Measurements from ENCODE around the gene AZIN2.

Gene AZIN2

DNA sequence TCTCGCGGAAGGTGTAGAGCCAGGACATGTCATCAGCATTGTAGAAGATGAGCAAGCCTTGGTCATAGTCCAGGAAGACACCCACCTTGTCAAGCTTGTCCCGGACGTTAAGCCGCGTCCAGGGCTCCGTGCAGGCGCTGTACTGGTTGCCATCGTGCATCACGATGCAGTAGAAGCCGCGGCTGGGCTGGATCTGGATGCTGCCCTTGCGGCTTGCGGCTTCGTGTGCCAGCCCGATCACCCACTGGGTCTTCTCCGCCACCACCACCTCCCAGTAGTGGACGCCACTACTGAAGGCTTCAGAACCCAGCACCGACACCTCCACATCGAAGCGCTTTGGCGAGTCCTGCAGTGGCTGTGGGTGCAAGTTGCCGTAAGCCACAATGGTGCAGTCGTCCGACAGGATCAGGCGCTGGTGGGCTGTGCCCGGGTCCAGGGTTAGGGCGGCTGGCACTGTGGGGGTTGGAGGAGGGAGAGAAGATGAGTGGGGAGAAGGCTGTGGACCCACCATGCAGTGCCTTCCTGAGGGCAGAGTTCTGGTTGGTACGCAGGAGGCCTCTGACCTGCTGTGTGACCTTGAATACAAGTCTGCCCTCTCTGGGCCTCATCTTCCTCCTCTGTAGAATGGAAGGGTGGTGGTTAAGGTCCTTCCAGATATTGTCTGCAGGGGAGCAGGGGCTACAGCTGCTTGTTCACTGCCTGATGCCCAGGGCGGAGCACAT is 66.5 kb downstream of the AZIN2 start:
- Histone ChIP-seq H3K27me3 (ENCODE audit: low read depth, low read length) (no peaks in the 10 kb centered on the region), H3K79me2 (ENCODE audit: low read length) (no peaks in the 10 kb centered on the region), H3K9me3 (ENCODE audit: insufficient read depth, low read length) (no peaks in the 10 kb centered on the region), H2AFZ (ENCODE audit: low read depth, low read length) (no peak overlapping the region), H3K4me2 (ENCODE audit: low read length) (no peak overlapping the region), H4K20me1 (ENCODE audit: insufficient read depth, low read length) (no peaks in the 10 kb centered on the region), H3K9ac (ENCODE audit: low read length) (no peak overlapping the region), H3K27ac (ENCODE audit: low read length) (no peak overlapping the region), H3K36me3 (replicated peaks; ENCODE audit: low read depth, low read length) (no peaks in the 10 kb centered on the region), H3K4me3 (ENCODE audit: low read length) (no peak overlapping the region), H3K4me1 (ENCODE audit: low read length) (no peaks in the 10 kb centered on the region)
- TF ChIP-seq EZH2phosphoT487 (IDR thresholded peaks at IDR 0.05; ENCODE audit: low read depth): no peak
- TF ChIP-seq, protein P1, sequence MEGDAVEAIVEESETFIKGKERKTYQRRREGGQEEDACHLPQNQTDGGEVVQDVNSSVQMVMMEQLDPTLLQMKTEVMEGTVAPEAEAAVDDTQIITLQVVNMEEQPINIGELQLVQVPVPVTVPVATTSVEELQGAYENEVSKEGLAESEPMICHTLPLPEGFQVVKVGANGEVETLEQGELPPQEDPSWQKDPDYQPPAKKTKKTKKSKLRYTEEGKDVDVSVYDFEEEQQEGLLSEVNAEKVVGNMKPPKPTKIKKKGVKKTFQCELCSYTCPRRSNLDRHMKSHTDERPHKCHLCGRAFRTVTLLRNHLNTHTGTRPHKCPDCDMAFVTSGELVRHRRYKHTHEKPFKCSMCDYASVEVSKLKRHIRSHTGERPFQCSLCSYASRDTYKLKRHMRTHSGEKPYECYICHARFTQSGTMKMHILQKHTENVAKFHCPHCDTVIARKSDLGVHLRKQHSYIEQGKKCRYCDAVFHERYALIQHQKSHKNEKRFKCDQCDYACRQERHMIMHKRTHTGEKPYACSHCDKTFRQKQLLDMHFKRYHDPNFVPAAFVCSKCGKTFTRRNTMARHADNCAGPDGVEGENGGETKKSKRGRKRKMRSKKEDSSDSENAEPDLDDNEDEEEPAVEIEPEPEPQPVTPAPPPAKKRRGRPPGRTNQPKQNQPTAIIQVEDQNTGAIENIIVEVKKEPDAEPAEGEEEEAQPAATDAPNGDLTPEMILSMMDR (IDR thresholded peaks at IDR 0.05; ENCODE audit: low read depth, low read length): no peak

DNA sequence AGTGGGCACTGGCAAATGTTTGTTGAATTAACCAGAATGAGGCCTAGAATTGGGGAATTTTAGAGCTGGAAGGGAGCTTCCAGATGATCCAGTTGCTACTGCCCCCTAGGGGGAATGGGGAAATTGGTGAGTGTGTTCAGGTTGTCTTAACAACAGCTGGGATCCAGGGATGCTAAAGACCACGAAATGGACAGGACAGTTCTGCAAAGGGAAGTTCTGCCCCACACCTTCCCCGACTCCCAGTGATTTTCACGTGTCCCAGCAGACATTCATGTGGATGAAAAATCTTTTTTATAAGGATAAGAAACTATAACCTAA is 67.0 kb downstream of the AZIN2 start:
- Histone ChIP-seq H2AFZ (ENCODE audit: low read depth, low read length) (no peak overlapping the region), H3K36me3 (replicated peaks; ENCODE audit: low read depth, low read length) (no peaks in the 10 kb centered on the region), H3K79me2 (ENCODE audit: low read length) (no peaks in the 10 kb centered on the region), H4K20me1 (ENCODE audit: insufficient read depth, low read length) (no peaks in the 10 kb centered on the region), H3K9me3 (ENCODE audit: insufficient read depth, low read length) (no peaks in the 10 kb centered on the region), H3K4me2 (ENCODE audit: low read length) (no peak overlapping the region), H3K9ac (ENCODE audit: low read length) (no peak overlapping the region), H3K27ac (ENCODE audit: low read length) (no peak overlapping the region), H3K4me1 (ENCODE audit: low read length) (no peaks in the 10 kb centered on the region), H3K27me3 (ENCODE audit: low read depth, low read length) (no peaks in the 10 kb centered on the region), H3K4me3 (ENCODE audit: low read length) (no peak overlapping the region)
- no peak for TF ChIP-seq EZH2phosphoT487 (IDR thresholded peaks at IDR 0.05; ENCODE audit: low read depth)
- TF ChIP-seq, protein P1 (IDR thresholded peaks at IDR 0.05; ENCODE audit: low read depth, low read length): peak; percentile 29; the same call in 1 of the 2 replicates

DNA sequence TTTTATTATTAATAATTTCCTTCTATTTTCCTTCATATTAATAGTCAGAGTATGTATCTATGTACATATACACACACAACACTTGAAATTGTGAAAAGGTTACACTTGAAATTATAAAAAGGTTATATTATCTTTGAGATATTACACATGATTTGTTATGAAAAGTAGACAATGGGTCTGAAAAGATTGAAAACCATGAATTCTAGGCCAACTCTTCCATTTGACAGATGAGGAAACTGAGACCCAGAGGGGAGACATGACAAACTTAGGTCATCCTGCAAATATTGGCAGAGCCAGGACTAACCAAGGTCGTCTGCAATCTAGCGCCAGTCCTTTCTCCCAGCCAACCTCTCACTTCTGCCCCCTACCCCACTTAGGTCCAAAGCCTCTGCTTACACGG is 67.7 kb downstream of the AZIN2 start:
- no peaks in the 10 kb centered on the region for H4K20me1 ChIP-seq (ENCODE audit: insufficient read depth, low read length)
- no peaks in the 10 kb centered on the region for H3K9me3 ChIP-seq (ENCODE audit: insufficient read depth, low read length)
- TF ChIP-seq, protein P1 (IDR thresholded peaks at IDR 0.05; ENCODE audit: low read depth, low read length): no peak
- no peak for TF ChIP-seq EZH2phosphoT487 (IDR thresholded peaks at IDR 0.05; ENCODE audit: low read depth)
- H2AFZ ChIP-seq (ENCODE audit: low read depth, low read length): no peak overlapping the region
- no peaks in the 10 kb centered on the region for H3K27me3 ChIP-seq (ENCODE audit: low read depth, low read length)
- H3K27ac ChIP-seq (ENCODE audit: low read length): no peak overlapping the region
- no peaks in the 10 kb centered on the region for H3K4me1 ChIP-seq (ENCODE audit: low read length)
- H3K4me3 ChIP-seq (ENCODE audit: low read length): no peak overlapping the region
- H3K9ac ChIP-seq (ENCODE audit: low read length): no peak overlapping the region
- no peak overlapping the region for H3K4me2 ChIP-seq (ENCODE audit: low read length)
- H3K36me3 ChIP-seq (replicated peaks; ENCODE audit: low read depth, low read length): no peaks in the 10 kb centered on the region
- no peaks in the 10 kb centered on the region for H3K79me2 ChIP-seq (ENCODE audit: low read length)

DNA sequence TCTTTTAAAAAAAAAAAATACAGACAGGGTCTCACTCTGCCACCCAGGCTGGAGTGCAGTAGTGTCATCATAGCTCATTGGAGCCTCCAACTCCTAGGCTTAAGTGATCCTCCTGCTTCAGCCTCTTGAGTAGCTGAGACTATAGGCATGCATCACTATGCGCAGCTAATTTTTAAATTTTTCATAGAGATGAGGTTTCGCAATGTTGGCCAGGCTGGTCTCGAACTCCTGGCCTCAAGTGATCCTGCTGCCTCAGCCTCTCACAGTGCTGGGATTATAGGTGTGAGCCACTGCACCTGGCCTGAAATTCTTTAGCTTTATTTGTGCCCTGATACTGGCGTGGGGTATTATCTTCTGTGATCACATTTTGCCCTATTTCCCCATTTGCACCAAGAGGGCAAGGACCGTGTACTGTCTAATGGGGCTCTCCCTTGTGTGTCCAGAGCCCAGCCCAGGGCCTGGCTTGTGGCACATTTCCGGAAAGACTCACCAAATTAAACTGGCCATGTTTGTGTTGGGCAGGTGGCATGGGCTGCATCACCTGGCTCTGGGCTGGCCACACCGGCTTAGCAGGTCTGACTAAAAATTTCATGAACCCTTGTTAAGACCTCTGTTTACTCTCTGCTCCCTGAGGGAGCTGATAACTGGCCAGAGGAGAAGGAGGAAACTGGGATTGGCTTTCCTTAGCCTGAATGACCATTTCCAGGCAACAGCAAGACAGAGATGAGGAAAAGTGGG is 68.7 kb downstream of the AZIN2 start:
- Histone ChIP-seq H3K4me3 (ENCODE audit: low read length) (no peak overlapping the region), H3K9ac (ENCODE audit: low read length) (no peak overlapping the region), H3K4me2 (ENCODE audit: low read length) (no peak overlapping the region), H3K79me2 (ENCODE audit: low read length) (no peaks in the 10 kb centered on the region), H3K9me3 (ENCODE audit: insufficient read depth, low read length) (no peaks in the 10 kb centered on the region), H4K20me1 (ENCODE audit: insufficient read depth, low read length) (no peaks in the 10 kb centered on the region), H3K27me3 (ENCODE audit: low read depth, low read length) (no peaks in the 10 kb centered on the region), H3K27ac (ENCODE audit: low read length) (no peak overlapping the region), H3K36me3 (replicated peaks; ENCODE audit: low read depth, low read length) (no peaks in the 10 kb centered on the region), H2AFZ (ENCODE audit: low read depth, low read length) (no peak overlapping the region), H3K4me1 (ENCODE audit: low read length) (no peaks in the 10 kb centered on the region)
- no peak for TF ChIP-seq EZH2phosphoT487 (IDR thresholded peaks at IDR 0.05; ENCODE audit: low read depth)
- TF ChIP-seq, protein P1 (IDR thresholded peaks at IDR 0.05; ENCODE audit: low read depth, low read length): no peak
